NCI-H345 (cell line): ENCODE measurements around the gene RPL41.
"Not testable (repeated sequence)": the region's sequence is repeated elsewhere in the genome, so short reads cannot be mapped to it uniquely, and the experiment has no call there.

Experiments
- DNase-seq: peaks from one replicate; lab custom pipeline; 2025; lab: John Stamatoyannopoulos, UW

Gene RPL41

DNA sequence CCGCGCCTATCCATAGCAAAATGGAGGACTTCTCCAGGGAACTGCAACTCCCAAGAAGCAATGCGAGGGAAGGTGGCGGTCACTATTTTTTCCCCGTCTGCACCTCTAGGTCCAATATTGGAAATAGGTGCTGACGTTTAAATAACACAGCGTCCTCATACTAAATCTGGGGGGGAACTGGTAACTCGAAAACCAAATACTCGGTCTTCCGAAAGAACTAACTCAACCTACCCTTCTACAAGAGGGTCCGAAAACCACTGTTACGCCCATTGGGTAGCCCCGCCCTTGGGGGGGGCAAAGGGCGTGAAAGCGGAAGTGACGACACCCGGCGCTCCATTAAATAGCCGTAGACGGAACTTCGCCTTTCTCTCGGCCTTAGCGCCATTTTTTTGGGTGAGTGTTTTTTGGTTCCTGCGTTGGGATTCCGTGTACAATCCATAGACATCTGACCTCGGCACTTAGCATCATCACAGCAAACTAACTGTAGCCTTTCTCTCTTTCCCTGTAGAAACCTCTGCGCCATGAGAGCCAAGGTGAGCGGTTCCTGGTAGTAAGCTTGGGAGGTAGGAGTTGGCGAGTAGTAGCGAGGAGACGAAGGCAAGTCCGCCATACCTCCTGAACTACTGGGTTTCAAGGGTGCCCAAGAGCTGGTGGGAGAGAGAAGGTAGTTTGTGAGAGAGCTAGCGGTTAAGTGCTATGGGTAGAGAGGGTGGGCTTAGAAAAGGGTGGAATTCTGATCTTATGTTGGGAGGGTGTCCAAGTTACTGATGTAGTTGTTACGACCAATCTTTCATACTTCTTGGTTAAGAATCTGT, at the start of gene RPL41:
TSS of gene RPL41 (plus strand) at position 367 of the 815 bp plus-strand sequence.
- DNase-seq = peak; percentile 97

DNA sequence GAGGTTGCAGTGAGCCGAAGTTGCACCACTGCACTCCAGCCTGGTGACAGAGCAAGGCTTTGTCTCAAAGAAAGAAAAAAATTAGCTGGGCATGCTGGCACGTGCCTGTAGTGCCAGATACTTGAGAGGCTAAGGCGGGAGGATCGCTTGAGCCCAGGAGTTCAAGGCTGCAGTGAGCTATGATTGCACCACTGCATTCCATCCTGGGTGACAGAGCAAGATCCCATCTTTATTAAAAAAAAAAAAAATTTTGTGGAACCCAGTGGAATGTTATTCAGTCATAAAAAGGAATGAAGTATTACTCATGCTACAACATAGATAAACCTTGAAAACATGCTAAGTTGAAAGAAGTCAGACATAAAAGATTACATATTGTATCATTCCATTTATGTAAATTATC, 44.8 kb upstream of the RPL41 start:
- no peak for DNase-seq

DNA sequence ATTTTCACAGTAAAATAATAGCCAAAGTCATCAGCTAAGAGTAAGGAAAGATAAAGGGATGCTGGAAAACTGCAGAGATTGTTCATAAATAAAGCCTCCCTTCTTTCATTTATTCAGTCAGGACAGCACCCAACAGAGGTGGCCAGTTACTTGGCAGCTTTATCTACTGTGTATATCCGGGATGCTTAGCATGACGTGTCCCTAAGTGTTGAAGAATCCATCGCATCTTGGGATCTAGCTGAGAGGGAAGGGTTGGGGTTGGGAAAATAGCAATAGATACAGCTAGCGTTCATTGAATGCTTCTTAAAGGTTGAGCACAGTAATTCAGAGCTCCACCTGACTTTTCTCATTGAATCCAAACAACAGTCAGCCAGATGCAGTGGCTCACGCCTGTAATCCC, 42.0 kb upstream of the RPL41 start:
- DNase-seq = no peak

DNA sequence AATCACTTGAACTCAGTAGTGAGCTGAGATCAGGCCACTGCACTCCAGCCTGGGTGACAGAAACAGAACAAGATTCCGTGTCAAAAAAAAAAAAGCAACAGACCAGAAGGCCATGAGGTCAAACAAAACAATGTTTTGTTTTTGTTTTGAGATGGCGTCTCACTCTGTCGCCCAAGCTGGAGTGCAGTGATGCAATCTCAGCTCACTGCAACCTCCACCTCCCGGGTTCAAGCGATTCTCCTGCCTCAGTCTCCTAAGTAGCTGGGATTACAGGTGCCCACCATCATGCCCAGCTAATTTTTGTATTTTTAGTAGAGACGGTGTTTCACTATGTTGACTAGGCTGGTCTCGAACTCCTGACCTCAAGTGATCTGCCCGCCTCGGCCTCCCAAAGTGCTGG, 38.5 kb upstream of the RPL41 start:
- not testable (repeated sequence) for DNase-seq

DNA sequence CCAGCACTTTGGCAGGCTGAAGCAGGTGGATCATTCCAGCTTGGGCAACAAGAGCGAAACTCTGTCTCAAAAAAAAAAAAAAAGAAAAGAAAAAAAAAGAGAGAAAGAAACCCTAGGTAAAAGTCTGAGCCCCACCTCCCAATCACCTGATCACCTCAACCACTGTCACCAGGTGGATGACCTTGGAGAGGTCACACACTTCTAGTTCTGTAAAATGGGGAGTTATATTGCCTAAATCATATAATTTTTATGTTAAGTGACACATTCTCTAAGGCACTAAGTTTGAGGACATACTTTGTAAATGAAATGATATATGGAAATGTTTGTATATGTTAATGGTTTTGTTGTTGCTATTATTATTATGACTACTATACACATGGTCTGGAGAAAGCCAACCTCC, 38.0 kb upstream of the RPL41 start:
- DNase-seq = no peak

DNA sequence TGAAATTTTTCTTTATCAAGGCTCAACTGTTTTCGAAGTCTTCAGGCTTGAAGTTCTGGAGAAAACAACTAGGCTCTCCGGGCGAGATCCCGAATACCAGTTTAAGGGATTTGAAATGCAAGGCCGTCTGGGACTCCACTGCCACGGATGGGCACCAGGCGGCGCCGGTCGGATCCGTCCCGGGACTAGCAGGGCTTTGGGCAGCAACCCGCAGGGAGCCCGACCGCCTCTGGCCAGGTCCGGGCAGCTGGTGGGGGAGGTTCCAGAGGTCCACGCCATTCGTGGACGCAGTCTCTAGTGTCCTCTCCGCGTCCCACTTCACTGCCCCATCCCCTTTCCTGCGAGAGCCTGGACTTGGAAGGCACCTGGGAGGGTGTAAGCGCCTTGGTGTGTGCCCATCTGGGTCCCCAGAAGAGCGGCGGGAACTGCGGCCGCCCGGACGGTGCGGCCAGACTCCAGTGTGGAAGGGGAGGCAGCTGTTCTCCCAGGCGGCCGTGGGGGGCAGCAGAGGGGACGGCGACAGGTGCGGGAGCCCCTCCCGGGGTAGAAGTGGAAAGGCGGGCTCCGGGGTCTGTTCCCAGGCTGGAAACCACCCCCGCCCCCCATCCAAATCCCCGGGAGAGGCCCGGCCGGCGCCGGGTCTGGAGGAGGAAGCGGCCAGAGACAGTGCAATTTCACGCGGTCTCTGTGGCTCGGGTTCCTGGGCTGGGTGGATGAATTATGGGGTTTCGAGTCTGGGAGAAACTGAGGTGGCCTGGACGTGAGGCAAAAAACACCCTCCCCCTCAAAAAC, 37.3 kb upstream of the RPL41 start:
- DNase-seq = peak; percentile 66

DNA sequence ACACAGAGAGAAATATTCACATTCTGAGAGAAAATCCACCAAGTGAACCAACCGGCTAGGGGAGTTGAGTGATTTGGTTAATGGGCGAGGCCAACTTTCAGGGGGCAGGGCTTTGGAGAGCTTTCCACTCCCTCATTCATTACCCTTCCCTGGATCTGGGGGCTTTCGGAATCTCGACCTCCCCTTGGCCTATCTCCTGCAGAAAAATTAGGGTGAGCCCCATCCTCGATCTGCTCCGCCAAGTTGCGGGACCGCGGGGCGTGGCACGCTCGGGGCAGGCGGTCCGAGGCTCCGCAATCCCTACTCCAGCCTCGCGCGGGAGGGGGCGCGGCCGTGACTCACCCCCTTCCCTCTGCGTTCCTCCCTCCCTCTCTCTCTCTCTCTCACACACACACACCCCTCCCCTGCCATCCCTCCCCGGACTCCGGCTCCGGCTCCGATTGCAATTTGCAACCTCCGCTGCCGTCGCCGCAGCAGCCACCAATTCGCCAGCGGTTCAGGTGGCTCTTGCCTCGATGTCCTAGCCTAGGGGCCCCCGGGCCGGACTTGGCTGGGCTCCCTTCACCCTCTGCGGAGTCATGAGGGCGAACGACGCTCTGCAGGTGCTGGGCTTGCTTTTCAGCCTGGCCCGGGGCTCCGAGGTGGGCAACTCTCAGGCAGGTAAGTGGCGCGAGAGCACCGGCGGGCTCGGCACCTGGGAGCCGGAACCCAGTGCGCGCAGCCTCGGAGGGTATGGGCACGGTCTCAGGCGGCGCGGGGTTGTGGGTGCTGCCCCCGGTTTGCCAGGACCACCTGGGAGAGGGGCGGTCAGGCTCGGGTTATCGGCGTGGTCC, 36.5 kb upstream of the RPL41 start, which contains the start of gene ERBB3:
TSS of gene ERBB3 (plus strand) at position 443 of the 833 bp plus-strand sequence. CDS start at position 579, 136 bp downstream.
- DNase-seq = peak; percentile 73

DNA sequence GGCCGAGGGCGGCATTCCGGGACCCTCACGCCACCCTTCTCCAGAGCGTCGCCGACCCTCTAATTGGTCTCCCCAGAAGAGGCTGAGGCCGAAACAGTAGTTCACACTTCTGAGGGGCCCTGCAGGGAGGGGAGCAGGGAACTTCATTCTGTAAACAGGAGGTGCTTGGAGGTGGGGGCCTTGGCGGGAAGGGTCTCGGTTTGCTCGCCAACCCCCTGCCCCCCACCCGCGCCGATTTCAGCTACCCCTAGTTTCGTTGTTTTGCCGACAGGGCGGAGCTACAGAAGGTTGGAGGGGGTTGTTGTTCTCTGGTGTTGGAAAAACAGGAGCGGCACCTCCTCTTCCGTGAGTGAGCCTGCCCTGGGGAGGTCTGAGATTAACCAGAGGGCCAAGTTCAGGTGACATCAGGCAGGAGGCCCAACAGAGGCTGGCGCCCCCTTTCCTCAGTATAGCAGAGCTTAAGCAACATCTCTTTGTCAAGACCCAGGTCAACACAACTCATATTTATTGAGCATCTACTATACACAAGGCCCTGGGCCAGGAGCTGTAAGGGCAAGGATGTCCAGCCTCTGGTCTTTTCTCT, 35.8 kb upstream of the RPL41 start:
- DNase-seq = no peak

DNA sequence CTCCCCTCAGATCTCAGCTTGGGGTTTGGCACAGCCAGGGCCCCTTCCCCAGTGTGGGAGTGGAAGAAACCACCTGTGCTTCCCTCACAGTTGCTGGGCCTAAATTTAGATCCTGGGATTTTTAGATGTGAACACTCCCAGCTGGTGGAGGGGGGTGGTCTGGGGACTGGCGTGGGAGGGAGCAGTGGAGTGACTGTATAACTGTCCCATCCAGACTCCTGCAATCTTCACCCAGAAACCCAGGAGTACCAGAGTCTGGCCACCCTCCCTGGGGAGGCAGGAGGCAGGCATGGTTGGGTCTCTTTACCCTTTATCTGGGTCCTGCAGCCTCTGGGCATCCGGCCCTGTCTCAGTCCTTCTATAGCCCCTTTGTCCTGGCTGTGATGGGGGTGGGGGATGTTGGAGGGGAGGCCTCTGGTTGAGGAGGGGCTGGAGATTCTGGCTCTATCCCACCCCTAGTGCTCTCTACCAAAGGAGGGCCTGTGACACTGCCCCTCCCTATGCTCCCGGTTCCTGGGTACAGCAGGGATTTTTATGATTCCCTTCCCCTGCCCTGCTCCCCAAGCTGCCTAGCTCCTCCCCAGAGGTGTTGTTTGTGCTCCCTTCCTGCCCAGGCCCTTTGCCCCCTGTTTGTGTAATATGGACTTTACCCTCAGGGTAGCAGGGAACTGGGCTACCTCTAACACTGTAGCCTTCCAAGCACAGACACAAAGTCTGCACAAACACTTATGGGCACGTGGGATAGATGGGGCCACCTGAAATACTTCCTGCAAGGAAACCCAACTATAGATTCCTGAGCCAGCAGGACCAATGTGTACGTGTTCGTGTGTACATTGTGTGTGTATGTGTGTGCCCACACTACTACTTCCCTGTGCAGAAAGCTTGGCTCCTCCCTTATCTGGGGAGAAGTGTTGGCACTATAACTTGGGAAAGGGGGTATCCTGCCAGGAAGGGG, 34.8 kb upstream of the RPL41 start:
- DNase-seq = no peak

DNA sequence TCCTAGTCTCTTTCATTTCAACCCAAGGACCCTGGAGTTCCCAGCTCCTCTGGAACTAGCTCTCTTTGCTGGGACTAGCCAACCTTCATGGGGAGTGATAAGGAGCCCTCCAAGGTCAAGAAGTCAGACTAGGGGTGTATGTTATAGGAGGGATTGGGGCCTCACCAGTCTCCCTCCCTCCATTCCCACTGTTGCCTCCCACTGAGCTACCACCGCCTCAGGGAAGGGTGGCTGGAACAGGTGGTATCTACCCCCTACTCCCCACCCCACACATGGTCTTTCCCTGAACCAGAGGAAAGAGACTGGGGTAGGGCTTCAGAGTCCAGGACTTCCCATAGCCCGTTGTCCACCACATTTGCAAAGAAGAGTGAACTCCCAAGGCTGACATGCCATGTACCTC, 34.1 kb upstream of the RPL41 start:
- no peak for DNase-seq

DNA sequence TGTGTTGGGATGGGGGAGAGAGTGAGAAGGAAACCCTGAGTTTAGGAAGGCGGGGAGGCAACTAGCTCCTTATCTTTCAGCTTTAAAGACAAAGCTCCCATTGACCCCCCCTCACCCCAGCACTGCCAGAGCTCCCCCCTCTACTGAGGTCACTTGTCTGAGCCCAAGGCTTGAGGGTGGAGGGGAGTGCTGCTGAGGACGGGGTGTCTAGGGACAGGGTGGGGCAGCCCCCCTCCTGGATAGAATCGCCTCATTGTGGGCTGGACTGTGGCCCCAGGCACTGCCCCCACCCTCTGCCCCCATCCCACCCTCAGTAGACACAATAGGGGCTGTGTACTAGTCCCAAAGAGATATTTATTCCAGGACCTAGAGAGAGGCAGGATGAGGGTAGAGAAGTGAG, 33.5 kb upstream of the RPL41 start:
- no peak for DNase-seq

DNA sequence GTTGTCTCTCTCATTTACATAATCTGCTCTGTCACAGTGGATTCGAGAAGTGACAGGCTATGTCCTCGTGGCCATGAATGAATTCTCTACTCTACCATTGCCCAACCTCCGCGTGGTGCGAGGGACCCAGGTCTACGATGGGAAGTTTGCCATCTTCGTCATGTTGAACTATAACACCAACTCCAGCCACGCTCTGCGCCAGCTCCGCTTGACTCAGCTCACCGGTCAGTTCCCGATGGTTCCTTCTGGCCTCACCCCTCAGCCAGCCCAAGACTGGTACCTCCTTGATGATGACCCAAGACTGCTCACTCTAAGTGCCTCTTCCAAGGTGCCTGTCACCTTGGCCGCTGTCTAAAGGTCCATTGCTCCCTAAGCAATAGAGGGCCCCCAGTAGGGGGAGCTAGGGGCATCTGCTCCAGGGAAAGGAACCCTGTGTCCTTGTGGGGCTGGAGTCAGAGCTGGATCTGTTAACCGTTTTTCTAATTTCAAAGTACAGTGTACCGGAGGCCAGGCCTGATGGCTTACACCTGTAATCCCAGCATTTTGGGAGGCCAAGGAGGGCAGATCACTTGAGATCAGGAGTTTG, 31.4 kb upstream of the RPL41 start:
- DNase-seq = peak; percentile 14

DNA sequence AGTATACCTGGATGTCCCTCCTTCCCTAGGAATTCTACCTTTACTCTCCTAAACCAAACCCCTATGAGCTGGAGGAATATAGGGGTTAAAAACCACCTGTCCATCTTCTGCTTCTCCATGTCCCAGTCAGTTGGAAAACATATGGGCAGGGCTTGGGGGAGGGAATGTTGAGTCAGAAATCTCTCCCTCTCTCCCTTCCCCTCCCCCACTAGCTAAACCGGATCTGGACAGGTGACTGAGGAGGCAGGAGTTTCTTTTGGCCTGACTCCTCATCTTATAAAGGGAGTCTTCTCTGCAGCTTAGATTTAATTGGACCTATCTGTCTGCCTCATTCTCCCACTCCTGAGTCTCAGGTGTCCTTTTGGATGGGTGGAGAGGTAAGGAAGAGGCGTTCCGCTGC, 30.3 kb upstream of the RPL41 start:
- no peak for DNase-seq

DNA sequence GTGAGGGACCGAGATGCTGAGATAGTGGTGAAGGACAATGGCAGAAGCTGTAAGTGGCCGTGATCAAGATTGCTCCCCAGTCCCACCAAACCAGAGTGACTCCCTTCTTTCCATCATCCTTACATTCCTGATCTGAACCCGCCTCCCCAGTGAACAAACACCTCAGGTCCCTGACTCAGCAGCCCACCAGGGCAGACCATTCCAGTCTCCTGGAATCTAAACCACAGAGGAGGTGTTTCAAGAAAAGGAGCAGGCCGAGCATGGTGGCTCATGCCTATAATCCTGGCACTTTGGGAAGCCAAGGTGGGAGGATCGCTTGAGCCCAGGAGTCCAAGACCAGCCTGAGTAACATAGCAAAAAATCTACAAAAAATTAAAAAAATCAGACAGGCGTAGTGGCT, 29.8 kb upstream of the RPL41 start:
- no peak for DNase-seq

DNA sequence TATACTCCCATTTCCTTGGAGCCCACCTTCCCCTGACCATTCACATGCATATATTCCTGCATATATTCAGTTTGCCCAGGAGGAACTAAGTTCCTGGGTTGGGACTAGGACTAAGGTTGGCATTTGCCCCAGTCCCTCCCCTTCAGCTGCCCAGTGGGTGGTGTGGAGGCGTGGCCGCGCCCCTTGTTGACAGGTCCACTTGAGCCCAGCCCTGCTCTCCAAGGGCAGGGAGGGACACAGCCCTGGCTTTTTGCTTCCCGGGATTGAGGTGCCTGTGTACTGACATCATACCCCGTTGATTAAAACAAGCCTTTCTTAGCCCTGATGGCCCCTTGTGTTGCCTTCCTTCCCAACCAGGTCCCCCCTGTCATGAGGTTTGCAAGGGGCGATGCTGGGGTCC, 29.2 kb upstream of the RPL41 start:
- peak; percentile 13 for DNase-seq

DNA sequence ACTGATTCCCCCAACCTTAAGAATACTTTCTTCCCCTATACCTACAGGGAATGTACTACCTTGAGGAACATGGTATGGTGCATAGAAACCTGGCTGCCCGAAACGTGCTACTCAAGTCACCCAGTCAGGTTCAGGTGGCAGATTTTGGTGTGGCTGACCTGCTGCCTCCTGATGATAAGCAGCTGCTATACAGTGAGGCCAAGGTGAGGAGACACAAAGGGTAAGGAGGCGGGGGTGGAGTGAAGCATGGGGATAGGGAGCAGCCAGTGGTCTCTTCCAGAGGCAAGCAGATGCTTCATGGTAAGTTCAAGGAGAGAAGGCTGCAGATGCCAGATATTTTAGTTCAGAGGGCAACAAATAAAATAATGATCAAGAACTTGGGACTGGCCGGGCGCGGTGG, 18.7 kb upstream of the RPL41 start:
- no peak for DNase-seq

DNA sequence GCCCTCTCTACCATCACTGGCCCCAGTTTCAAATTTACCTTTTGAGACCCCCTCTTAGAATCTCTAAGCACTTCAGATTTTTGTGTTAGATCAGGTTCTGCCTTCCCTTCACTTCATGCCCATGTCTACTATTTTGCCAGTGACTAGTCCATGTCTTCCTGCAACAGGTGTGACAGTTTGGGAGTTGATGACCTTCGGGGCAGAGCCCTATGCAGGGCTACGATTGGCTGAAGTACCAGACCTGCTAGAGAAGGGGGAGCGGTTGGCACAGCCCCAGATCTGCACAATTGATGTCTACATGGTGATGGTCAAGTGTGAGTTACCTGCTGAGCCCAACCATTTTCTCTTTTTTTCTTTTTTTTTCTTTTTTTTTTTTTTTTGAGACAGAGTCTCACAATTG, 17.8 kb upstream of the RPL41 start:
- peak; percentile 11 for DNase-seq

DNA sequence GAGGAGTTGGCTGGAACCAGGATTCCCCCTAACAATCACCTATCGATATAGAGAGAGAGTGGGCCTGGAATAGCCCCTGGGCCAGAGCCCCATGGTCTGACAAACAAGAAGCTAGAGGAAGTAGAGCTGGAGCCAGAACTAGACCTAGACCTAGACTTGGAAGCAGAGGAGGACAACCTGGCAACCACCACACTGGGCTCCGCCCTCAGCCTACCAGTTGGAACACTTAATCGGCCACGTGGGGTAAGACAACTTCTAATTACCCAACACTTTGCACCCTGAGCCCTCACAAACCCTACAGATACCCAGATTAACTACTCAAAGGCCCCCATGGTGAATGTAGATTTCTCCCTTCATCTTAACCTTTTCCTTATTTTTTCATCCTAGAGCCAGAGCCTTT, 16.6 kb upstream of the RPL41 start:
- no peak for DNase-seq

DNA sequence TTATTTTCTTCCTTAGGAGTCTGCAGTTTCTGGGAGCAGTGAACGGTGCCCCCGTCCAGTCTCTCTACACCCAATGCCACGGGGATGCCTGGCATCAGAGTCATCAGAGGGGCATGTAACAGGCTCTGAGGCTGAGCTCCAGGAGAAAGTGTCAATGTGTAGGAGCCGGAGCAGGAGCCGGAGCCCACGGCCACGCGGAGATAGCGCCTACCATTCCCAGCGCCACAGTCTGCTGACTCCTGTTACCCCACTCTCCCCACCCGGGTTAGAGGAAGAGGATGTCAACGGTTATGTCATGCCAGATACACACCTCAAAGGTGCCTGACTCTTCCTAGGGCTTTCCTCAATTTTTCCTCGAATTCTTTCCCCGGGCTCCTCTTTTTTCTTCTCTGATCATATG, 15.4 kb upstream of the RPL41 start:
- DNase-seq = no peak

DNA sequence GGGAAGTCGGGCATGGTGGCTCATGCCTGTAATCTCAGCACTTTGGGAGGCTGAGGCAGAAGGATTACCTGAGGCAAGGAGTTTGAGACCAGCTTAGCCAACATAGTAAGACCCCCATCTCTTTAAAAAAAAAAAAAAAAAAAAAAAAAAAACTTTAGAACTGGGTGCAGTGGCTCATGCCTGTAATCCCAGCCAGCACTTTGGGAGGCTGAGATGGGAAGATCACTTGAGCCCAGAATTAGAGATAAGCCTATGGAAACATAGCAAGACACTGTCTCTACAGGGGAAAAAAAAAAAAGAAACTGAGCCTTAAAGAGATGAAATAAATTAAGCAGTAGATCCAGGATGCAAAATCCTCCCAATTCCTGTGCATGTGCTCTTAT, 13.8 kb upstream of the RPL41 start:
- no peak for DNase-seq
